ENCODE measurements around the gene LYPLAL1. TPM values are rescaled to one million over a fixed set of nuclear protein-coding genes. Genes with fewer than 3 reads are reported as not detected.

The LYPLAL1 gene
- total RNA-seq, 1 experiment from 2014 or later, result 14.6 TPM

DNA sequence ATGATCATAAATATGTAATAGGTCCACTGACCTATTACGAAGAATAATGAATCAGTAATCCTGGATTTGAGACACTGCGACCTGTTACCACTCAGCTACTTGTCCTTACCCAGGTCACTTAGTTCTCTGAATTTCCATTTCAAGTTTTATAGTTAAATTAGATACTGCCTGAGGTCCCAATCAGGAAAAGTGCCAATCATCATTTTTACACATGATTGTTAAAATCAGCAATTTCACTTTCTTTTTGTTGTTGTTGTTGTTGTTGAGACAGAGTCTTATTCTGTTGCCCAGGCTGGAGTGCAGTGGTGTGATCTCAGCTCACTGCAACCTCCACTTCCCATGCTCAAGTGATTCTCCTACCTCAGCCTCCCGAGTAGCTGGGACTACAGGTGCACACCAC, 22.8 kb upstream of the LYPLAL1 start:
- DNase-seq (ENCODE audit: low read depth in 1 of 2, low spot score in 2 of 2), result no peak
- H3K36me3 ChIP-seq, result no peaks in the 10 kb centered on the region
- H3K4me1 ChIP-seq (replicated peaks), result no peaks in the 10 kb centered on the region
- H3K27me3 ChIP-seq (replicated peaks), result no peaks in the 10 kb centered on the region
- no peak overlapping the region for H3K27ac ChIP-seq
- no peaks in the 10 kb centered on the region for H3K9me3 ChIP-seq (replicated peaks)
- no peak overlapping the region for H3K4me3 ChIP-seq

DNA sequence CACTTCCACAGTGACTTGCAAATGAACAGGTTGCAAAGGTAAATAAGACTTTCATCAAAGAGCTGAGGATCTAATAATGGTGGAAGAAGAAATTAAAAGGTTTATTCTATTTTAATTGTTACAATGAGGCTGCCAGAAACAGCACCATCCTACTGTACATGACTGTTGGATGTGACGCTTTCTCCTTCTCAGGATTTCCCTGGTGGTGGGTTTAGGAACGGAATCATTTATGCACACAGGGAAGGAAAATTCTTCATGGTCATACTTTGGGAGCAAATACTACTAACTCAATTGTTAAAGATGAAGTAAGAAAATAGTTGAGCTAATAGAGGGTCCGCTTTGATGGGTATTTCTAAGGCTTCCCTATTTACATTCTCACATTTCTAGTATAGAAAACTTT, 22.2 kb upstream of the LYPLAL1 start:
- H3K4me1 ChIP-seq (replicated peaks), result no peaks in the 10 kb centered on the region
- no peaks in the 10 kb centered on the region for H3K27me3 ChIP-seq (replicated peaks)
- DNase-seq (ENCODE audit: low read depth in 1 of 2, low spot score in 2 of 2), result no peak
- H3K36me3 ChIP-seq, result no peaks in the 10 kb centered on the region
- H3K9me3 ChIP-seq (replicated peaks), result no peaks in the 10 kb centered on the region
- H3K27ac ChIP-seq, result no peak overlapping the region
- H3K4me3 ChIP-seq, result no peak overlapping the region

DNA sequence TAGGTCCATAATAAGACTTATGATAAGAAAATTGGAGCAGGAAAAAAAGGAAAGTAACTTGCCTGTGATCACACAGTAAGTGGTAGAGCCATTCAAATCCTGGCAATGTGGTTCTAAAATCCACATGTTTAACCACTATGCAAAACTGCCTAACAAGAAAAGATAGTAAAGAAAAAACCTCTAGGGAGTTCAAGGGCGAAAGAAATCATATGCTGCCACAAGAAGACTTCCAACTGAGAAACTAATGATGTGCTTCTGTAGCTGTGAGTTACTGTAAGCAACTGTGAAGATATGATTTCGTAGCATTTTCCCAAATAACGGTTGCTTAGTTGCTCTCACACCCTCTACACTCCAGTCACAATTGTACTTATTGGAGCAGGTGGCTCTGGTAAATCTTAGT, 20.9 kb upstream of the LYPLAL1 start:
- H3K4me3 ChIP-seq, result no peak overlapping the region
- no peaks in the 10 kb centered on the region for H3K4me1 ChIP-seq (replicated peaks)
- no peak for DNase-seq (ENCODE audit: low read depth in 1 of 2, low spot score in 2 of 2)
- H3K27ac ChIP-seq, result no peak overlapping the region
- no peaks in the 10 kb centered on the region for H3K36me3 ChIP-seq
- H3K27me3 ChIP-seq (replicated peaks), result no peaks in the 10 kb centered on the region
- H3K9me3 ChIP-seq (replicated peaks), result no peaks in the 10 kb centered on the region

DNA sequence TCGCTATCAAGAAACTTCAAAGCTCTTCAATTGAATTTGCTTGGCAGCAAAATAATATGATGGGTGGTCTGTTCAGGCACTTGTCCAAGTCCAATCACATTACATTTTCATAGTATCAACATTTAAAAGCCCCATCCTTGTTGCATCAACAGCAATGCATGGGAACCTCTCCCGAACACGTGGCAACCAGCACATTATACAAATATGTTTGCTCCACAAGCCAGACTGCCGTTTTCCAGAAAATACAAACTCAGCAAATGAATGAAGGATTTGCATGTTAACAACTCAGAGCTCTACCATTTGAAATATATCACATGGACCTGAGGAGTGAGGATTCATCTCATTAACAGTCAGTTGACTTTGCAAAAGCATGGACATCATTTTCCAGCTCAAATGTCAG, 20.0 kb upstream of the LYPLAL1 start:
- DNase-seq (ENCODE audit: low read depth in 1 of 2, low spot score in 2 of 2), result no peak
- H3K4me3 ChIP-seq, result no peak overlapping the region
- H3K36me3 ChIP-seq, result no peaks in the 10 kb centered on the region
- H3K9me3 ChIP-seq (replicated peaks), result no peaks in the 10 kb centered on the region
- H3K4me1 ChIP-seq (replicated peaks), result no peaks in the 10 kb centered on the region
- no peaks in the 10 kb centered on the region for H3K27me3 ChIP-seq (replicated peaks)
- no peak overlapping the region for H3K27ac ChIP-seq

DNA sequence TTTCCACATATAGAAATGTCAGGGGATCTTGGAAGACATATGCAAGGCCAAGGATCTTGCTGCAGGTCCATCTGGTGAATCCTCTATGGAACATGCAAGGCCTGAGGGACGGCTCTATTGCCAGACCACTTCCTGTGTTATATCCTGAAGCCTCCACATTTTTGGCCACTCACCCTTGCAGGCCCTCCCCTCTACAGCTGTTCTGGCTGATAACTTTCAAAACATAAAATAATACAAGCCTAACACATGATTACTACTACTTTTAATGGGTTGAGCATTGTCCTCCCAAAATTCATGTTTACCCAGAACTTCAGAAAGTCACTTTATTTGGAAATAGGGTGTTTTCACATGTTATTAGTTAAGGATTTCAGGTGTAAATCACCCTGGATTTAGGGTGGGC, 18.5 kb upstream of the LYPLAL1 start:
- no peaks in the 10 kb centered on the region for H3K4me1 ChIP-seq (replicated peaks)
- no peak for DNase-seq (ENCODE audit: low read depth in 1 of 2, low spot score in 2 of 2)
- H3K9me3 ChIP-seq (replicated peaks), result no peaks in the 10 kb centered on the region
- H3K36me3 ChIP-seq, result no peaks in the 10 kb centered on the region
- H3K27ac ChIP-seq, result no peak overlapping the region
- H3K27me3 ChIP-seq (replicated peaks), result no peaks in the 10 kb centered on the region
- no peak overlapping the region for H3K4me3 ChIP-seq

DNA sequence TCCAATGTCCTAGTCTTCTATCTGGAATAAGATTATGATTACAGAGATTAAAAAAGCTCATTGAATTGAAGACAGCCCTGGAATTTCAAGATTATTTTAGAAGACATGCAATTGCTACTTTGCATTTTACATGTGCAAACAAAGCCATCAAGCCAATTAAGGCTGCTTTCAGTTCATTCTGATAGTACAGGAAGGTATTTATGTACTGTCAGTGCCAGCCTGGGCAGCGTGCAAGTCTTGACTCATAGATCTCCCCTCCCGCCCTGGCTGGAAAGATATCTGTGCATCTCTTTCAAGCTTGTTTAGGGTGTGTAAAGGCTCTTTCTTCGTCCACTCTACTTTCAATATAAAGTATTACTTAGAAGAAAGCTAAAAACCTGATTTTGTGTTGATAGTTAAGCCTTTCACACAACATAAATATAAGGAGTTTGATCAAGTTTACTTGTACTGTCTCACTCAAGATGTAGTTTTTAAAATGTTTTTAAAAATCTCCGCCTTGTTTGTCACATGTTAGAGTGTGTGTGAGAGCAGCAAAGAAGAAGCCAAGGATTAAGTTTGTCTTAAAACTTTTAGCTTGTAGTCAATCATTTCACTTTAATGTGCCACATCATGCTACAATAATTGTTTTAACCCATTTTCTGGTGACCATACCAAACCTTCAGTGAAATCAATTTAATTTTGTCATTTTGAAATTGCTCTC, 13.6 kb upstream of the LYPLAL1 start:
- Histone ChIP-seq H3K27ac (no peak overlapping the region), H3K4me1 (replicated peaks) (no peaks in the 10 kb centered on the region), H3K27me3 (replicated peaks) (no peaks in the 10 kb centered on the region), H3K9me3 (replicated peaks) (no peaks in the 10 kb centered on the region), H3K36me3 (no peaks in the 10 kb centered on the region), H3K4me3 (no peak overlapping the region)
- no peak for DNase-seq (ENCODE audit: low read depth in 1 of 2, low spot score in 2 of 2)

DNA sequence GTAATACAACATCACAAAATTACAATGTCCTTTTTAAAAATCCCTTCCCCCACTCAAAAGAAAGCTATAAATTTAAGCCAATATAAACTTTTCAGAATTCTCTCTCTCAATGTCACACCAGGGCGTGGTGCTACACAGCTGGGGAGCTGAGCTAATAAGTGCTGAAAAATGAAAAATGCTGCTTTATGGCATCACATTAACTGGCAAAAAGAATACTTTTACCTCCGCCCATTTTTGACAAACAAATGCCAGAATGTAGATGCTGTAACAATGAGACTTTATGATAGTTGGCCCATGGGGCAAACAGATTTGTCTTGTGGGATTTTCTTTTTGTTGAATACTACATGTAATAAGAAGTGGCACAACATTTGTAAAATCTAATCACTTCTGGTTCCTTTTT, 12.7 kb upstream of the LYPLAL1 start:
- DNase-seq (ENCODE audit: low read depth in 1 of 2, low spot score in 2 of 2), result no peak
- no peaks in the 10 kb centered on the region for H3K9me3 ChIP-seq (replicated peaks)
- no peak overlapping the region for H3K4me3 ChIP-seq
- no peaks in the 10 kb centered on the region for H3K4me1 ChIP-seq (replicated peaks)
- no peak overlapping the region for H3K27ac ChIP-seq
- H3K27me3 ChIP-seq (replicated peaks), result no peaks in the 10 kb centered on the region
- H3K36me3 ChIP-seq, result no peaks in the 10 kb centered on the region

DNA sequence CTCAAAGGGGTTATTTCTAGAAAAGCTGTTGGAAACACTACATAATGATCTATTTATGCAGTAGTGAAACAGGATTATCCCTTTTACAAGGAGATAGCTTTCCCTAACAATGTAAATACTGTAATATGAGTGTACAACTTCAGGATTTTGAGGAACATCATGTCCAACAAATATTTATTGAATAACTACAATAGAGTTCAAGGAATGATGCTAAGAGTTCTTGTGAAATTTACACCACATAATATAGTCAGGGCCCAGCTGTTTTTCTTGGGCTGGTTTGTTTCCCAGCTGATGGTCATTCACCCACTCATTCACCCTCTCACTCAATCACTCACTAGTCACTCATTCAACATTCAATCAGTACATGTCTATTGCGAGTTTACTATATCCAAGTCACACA, 12.3 kb upstream of the LYPLAL1 start:
- no peaks in the 10 kb centered on the region for H3K36me3 ChIP-seq
- H3K27ac ChIP-seq, result no peak overlapping the region
- no peaks in the 10 kb centered on the region for H3K4me1 ChIP-seq (replicated peaks)
- H3K27me3 ChIP-seq (replicated peaks), result no peaks in the 10 kb centered on the region
- no peak overlapping the region for H3K4me3 ChIP-seq
- DNase-seq (ENCODE audit: low read depth in 1 of 2, low spot score in 2 of 2), result no peak
- no peaks in the 10 kb centered on the region for H3K9me3 ChIP-seq (replicated peaks)

DNA sequence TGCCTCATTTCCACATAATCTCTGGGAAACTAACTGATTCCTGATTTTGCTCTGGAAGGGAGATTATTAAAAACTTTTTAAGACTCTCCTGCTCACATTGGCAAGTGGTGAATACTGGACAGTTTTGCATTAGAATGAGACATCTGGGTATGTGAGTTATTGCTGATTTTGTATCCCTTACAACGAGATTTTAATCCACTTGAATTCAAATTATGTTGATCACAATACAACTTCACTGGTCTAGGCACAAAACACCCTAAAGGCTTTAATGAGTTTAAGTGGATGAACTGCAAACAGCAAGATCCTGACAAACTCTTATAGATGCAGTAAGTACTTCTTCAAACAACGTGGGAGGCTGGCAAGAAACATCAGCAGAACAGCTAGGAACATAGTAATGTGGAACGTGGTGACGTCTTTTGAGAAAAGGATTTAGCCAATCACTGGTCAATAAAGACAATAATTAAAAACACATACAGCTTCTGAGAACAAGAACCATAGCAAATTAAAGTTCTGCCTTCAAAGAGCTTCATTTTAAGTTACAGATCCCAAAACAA, 10.2 kb upstream of the LYPLAL1 start:
- H3K27ac ChIP-seq, result no peak overlapping the region
- H3K4me1 ChIP-seq (replicated peaks), result no peaks in the 10 kb centered on the region
- no peaks in the 10 kb centered on the region for H3K9me3 ChIP-seq (replicated peaks)
- H3K36me3 ChIP-seq, result no peaks in the 10 kb centered on the region
- H3K4me3 ChIP-seq, result no peak overlapping the region
- no peak for DNase-seq (ENCODE audit: low read depth in 1 of 2, low spot score in 2 of 2)
- no peaks in the 10 kb centered on the region for H3K27me3 ChIP-seq (replicated peaks)

DNA sequence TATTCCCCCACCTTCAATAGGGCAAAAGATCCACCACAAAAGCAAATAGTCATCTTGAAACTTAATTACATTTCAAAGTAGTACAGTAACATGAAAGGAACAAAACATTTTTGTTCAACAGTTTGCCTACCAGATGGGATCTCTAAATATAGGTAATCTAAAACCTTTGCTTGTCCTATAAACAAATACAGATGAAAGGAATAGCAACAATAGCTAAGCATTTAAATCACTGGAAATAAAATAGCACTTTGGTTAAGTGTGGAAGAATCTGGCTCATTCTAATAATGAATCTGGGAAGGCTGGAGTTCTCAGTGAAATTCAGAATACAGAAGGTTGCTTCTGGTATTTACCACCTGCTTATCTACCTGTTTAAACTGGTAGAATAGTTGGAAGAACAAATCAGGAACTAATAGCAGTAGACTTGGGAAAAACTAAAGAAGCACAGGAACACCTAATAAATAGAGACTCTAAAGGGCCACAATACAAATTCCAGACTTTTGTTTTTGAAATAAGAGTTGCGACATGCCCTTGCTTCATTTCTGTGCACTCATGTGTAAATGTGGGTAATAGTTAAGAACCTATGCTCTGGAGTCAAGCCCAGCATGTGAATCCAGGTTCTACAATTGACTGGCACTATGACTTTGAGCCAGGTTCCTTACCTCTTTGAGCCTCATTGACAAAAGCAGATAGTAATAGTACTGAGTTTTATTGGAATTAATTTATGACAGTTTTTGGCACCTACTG, 2.3 kb upstream of the LYPLAL1 start:
- DNase-seq (ENCODE audit: low read depth in 1 of 2, low spot score in 2 of 2), result no peak
- no peak overlapping the region for H3K4me3 ChIP-seq

DNA sequence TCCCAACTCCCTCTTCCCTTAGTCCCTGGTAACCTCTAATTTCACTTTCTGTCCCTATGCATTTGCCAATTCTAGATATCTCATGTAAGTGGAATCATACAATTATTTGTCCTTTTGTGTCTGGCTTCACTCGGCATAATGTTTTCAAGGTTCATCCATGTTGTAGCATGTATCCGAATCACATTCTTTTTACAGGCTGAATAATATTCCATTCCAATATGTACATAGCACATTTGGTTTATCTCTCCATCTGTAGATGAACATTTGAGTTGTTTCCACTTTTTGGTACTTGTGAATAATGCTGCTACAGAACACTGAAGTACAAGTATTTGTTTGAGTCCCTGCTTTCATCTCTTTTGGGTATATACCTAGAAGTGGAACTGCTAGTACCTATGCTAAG, 857 bp upstream of the LYPLAL1 start:
- Histone ChIP-seq H3K36me3 (no peaks in the 10 kb centered on the region), H3K4me1 (replicated peaks) (peaks cover 13% of the 10 kb centered on the region), H3K9me3 (replicated peaks) (no peaks in the 10 kb centered on the region), H3K27ac (no peak overlapping the region), H3K4me3 (no peak overlapping the region), H3K27me3 (replicated peaks) (no peaks in the 10 kb centered on the region)
- no peak for DNase-seq (ENCODE audit: low read depth in 1 of 2, low spot score in 2 of 2)

More for the DNA sequence above, 2.3 kb upstream of the LYPLAL1 start:
- H3K4me1 ChIP-seq (replicated peaks), result peaks cover 13% of the 10 kb centered on the region
- H3K36me3 ChIP-seq, result no peaks in the 10 kb centered on the region
- no peak overlapping the region for H3K27ac ChIP-seq
- H3K27me3 ChIP-seq (replicated peaks), result no peaks in the 10 kb centered on the region
- H3K9me3 ChIP-seq (replicated peaks), result no peaks in the 10 kb centered on the region

DNA sequence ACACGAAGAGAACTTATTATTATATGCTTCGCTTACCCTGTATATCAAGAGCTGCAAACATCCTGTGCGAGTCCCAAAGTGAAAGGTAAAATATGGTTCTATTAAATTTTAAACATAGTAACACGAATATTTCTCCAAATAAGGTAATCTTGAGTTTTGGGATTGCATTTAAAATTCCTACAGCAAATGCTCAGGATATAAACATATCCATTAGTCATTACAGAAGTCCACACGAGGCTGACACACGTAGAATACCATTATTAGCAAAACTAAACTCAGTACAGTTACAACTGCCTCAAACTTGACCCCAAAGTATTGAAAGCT, 282 bp upstream of the LYPLAL1 start:
- Histone ChIP-seq H3K36me3 (no peaks in the 10 kb centered on the region), H3K4me3 (peak overlapping the region; percentile 57), H3K27me3 (replicated peaks) (no peaks in the 10 kb centered on the region), H3K27ac (peak overlapping the region; percentile 59), H3K9me3 (replicated peaks) (no peaks in the 10 kb centered on the region), H3K4me1 (replicated peaks) (peaks cover 13% of the 10 kb centered on the region)
- no peak for DNase-seq (ENCODE audit: low read depth in 1 of 2, low spot score in 2 of 2)

DNA sequence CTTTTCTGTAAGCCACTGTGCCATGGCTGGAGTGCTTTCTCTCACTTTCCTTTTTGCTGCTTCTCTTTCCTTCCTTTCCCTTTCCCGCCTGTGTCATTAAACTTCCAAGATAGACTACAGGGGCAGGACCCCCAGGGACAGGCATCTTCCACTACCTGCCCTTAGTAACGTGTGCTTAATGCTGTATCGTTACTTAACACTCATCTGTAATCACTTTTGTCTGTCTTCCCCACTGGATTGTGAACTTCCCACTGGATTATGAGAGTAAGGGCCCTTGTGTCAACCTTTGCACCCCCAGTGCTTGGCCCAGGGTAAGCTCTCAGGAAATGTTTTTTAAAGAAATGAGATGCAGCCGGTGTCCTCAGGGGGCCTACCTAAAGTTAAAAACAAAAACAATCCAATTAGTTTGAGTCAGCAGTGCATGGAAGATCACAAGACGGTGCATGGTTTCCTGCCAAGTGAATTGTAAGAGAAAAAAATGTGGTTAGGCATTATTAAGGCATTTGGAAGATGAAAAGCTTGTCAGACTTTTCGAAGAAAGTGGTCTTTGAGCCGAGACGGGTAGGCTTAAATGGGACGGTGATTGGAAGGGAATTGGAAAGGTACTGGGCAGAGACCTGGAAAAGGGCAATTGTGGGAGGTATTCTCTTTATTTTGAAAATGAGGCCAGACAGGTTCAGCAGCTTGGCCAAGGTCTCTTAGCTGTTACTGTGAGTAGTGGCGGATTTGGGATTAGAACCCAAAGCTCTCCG, 958 bp downstream of the LYPLAL1 start:
- peak in 1 of 2 experiments; percentile 44 for DNase-seq (ENCODE audit: low read depth in 1 of 2, low spot score in 2 of 2)
- H3K4me1 ChIP-seq (replicated peaks), result peaks cover 13% of the 10 kb centered on the region
- no peaks in the 10 kb centered on the region for H3K27me3 ChIP-seq (replicated peaks)
- H3K27ac ChIP-seq, result peak overlapping the region; percentile 59
- H3K9me3 ChIP-seq (replicated peaks), result no peaks in the 10 kb centered on the region
- no peaks in the 10 kb centered on the region for H3K36me3 ChIP-seq
- peak overlapping the region; percentile 57 for H3K4me3 ChIP-seq

DNA sequence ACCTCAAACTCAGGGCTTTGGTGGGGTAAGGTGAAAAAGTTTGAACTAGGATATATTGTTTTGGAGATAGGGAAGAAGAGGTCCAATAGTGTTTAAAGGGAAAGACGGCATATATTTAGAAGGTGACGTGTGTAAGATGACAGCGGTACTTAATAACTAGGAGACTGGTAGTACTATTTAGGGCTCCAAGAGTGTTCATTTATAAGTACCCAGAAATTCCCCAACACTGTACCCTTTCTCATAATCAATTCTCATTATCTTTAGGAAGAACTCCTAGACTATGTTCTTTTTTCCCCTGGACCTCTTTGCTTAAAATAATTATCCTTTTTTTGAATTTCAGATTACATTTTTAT, 1.5 kb downstream of the LYPLAL1 start:
- no peak overlapping the region for H3K27ac ChIP-seq
- no peaks in the 10 kb centered on the region for H3K36me3 ChIP-seq
- no peaks in the 10 kb centered on the region for H3K27me3 ChIP-seq (replicated peaks)
- peaks cover 13% of the 10 kb centered on the region for H3K4me1 ChIP-seq (replicated peaks)
- DNase-seq (ENCODE audit: low read depth in 1 of 2, low spot score in 2 of 2), result no peak
- H3K9me3 ChIP-seq (replicated peaks), result no peaks in the 10 kb centered on the region
- no peak overlapping the region for H3K4me3 ChIP-seq
